Measurements from ENCODE around the gene RGL4.

DNA sequence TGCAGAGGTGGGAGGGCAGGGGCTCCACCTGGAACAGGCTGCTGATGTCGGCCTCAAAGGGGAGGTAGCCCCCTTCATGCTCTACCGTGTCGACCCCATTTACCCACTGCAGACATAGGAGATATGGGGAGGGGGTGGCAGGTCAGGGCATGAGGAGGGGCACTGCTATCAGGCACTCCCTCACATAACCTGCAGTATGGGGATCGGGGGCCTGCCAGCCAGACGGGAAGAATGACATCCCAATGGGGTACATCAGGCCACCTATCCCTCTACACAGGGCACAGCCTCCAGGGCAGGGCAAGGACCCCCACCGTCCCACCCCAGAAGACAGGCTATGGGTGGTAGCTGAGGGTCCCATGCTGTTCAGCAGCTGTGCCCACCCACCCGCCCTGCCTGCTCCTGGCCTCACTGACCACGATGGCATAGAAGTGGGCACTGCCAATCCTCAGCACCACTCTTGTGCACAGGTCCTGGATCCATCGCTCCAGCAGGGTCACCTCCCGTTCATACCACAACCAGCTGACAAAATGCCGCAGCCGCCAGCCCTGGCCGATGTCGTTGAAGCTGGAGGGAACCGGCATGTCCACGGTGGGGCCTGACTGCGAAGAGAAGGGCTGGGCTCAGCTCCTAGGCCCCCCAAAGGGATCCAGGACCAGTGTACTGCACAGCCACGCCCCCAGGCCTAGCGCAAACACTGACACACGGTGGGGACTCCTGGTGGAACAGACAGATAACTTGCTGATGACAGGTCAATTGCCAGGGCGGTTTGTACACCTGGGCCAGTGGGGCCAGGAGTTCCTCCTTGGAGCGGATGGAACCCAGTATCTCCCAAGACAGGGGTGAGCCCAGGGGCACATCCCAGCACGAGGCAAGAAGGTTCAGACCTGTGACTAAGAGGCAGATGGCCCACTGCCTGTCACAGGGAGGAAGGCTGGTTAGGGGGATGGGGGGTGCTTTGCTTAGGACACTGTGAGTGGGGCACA is 24.1 kb downstream of the RGL4 start:
- no peak for TF ChIP-seq POLR2A (IDR thresholded peaks at IDR 0.05; ENCODE audit: control extremely low read depth in 1 of 2, low read depth in 2 of 2, low read length in 2 of 2)
- no peak for TF ChIP-seq CTCF (IDR thresholded peaks at IDR 0.05; ENCODE audit: control extremely low read depth in 1 of 3, insufficient read depth in 1 of 3, low read depth in 1 of 3, low read length in 3 of 3)
- no peak for TF ChIP-seq JUN (IDR thresholded peaks at IDR 0.05; ENCODE audit: low read depth, low read length)
- no peak for TF ChIP-seq SP2 (IDR thresholded peaks at IDR 0.05; ENCODE audit: low read length)
- no peak for TF ChIP-seq NRF1 (IDR thresholded peaks at IDR 0.05; ENCODE audit: low read depth, low read length)

All from H1 (cell line).